ENCODE measurements around the gene HACL1.

- TF ChIP-seq SP1 (IDR thresholded peaks at IDR 0.05; ENCODE audit: low read depth): no peak
- TF ChIP-seq POLR2A (IDR thresholded peaks at IDR 0.05; ENCODE audit: borderline replicate concordance, extremely low read depth, insufficient read depth, insufficient read length): no peak
- no peak for TF ChIP-seq EZH2phosphoT487 (IDR thresholded peaks at IDR 0.05; ENCODE audit: borderline replicate concordance)
- no peak for TF ChIP-seq ELF1 (IDR thresholded peaks at IDR 0.05; ENCODE audit: borderline replicate concordance, low read depth)
- no peak for TF ChIP-seq CTCF (IDR thresholded peaks at IDR 0.05 in 2 of 3, conservative IDR thresholded peaks at IDR 0.05 in 1 of 3; ENCODE audit: borderline replicate concordance in 1 of 3, insufficient read depth in 1 of 3, low read depth in 2 of 3, low read length in 2 of 3)
- no peak for TF ChIP-seq EZH2 (IDR thresholded peaks at IDR 0.05)
These were observed 37.5 kb upstream of the HACL1 start for GRCh38 chr3:15638891-15639262.
